A549 treated with CpdA at 1 μM for 4 hours (cell line): Measurements from ENCODE around the gene TMEM245. TPM values are rescaled to one million over a fixed set of nuclear protein-coding genes. Genes with fewer than 3 reads are reported as not detected.

Experiments used
- total RNA-seq: library from RNA; stranded (reverse); fragments of 200-300 nt; extraction: Qiagen RNA extraction; gene quantifications from 5 replicates; pipeline ENCODE4 v1.2.3, GENCODE V29; 2022; ENCODE audit warnings: low read depth

The TMEM245 gene
- total RNA-seq, result 37.2 to 49.5 TPM (median 45.7 TPM) in 5 replicates

DNA sequence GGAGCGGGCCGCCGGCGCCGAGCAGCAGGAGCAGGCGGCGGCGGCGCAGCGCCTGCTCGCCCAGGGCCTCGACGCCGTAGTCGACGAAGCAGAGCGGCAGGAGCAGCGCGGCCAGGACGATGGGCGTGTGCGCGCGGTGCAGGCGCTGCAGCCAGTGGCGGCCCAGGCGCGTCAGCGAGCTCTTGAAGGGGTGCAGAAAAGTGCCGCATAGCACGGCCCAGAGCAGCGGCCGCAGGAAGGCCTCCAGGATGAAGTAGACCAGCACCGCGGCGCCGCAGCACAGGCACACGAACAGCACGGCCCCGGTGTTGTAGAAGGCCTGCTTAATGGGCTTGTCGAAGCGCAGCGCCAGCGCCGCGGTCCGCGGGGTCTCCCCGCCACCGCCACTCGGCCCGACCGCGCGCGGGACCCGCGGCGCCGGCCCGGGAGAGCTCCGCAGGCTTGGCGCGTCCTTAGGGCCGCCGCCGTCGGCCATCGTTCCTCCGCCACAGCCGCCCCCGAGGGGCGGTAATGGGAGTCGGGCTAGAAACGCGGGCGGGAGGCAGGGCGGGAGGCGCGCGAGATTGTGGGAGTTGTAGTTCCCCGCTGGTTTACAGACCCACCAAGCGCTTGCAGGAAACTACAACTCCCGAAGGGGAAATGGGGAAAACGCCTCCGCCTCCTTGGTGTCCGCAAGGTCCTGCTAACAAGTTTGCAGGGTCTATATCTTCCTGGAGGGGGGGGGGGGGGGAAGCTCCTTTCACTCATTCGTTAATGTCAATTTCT is at the start of gene TMEM245:
TMEM245 (minus strand) TSS at position 509 of the 765 bp plus-strand sequence; CDS start at position 475, 34 bp downstream.

DNA sequence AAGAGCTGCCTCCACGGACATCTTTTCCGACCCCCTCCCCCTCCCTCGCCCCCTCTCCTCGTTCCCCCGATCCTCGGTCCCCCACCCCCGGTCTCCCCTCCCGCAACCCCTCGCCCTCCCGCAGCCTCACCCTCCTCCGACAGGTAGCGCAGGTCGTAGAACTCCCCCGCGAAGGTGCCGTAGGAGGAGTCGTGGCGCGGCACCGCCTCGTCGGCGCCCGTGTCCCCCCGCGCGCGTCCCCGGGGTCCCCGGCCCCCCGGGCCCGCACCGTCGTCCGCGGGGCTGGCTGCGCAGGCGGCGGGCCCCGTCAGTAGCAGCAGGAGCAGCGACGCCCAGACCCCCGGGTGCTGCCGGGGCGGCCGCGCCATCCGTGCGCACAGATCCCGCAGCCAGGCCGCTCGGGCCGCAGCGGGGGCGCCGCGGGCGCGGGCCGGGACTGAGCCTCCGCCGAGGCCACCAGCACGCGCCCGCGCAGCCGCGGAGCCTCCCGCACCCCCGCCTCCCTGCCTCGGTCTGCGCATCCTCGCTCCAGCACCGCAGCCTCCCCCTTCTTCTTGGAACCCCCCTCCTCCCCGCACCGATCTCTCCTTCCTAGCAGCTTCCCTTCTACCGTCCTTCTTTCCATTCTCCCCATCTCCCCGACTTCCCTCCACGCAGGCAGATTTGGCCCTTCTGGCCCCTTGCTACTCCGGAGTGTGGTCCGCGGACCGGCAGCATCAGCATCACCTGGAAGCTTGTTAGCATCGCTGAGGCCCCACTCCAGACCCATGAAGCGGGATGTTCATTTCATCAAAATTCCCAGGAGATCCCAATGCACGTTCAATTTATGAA is 47.2 kb upstream of the TMEM245 start, which contains the start of gene FRRS1L:
FRRS1L (minus strand) TSS at position 479 of the 831 bp plus-strand sequence; CDS start at position 368, 111 bp downstream.

DNA sequence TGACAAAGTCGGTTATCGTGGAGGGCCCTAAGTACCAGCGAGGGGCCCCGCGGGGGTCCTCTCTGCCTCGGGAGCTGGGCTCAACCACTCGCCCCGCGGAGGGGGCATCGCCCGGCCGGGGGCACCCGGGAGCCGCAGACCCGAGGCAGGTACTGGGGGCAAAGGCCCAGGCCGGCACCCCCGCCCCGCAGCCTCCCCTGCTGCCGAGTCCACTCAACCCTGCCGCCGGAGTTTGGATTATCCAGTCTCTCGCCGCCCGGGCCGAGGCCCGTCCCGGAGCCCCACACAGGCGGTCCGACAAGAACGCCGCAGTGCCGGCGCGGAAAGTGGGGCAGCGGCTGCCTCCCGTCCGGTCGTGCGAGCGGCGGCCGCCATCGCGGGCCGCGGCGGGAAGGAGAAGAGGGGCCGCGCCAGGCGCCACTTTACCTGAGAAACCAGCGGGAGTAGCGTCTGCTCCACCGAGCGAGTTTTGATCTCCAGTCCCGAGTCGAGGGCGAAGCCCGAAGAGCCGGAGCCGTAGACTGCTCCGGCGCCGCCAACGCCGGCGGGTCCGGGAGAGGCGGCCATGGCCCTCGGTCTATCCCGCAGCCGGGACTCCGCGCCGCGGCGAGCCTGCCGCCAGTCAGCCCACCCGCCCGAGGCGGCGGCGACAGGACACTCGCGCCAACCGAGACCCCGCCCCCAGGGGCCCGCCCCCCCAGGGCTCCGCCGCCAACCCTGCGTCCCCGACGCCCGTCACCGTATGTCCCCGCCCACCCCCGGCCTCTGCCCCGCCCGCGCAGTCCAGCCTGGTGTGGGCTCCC is 106.7 kb downstream of the TMEM245 start, which contains the start of gene CTNNAL1:
CTNNAL1 (minus strand) TSS at position 624 of the 803 bp plus-strand sequence; CDS start at position 567, 57 bp downstream.

Other genes with a start within 250 kb of the TMEM245 start
- 20.1 to 21.9 TPM (median 20.7 TPM) in 5 replicates for gene ELP1, start 185.8 kb downstream of the TMEM245 start, total RNA-seq
- gene ABITRAM, start 185.5 kb downstream of the TMEM245 start, total RNA-seq, result 19.8 to 25.2 TPM (median 20.9 TPM) in 5 replicates
- gene CTNNAL1, start 106.4 kb downstream of the TMEM245 start, total RNA-seq, result 51.7 to 58.9 TPM (median 54.6 TPM) in 5 replicates
- gene FRRS1L, start 47.3 kb upstream of the TMEM245 start, total RNA-seq, result 0.22 to 0.39 TPM (median 0.25 TPM) in 5 replicates
- 7.8 to 9.8 TPM (median 9.4 TPM) in 5 replicates for gene EPB41L4B, start 201.1 kb upstream of the TMEM245 start, total RNA-seq